Liver (tissue), 9 donors: ENCODE results near the gene DBNDD2. TPM values are rescaled to one million over a fixed set of nuclear protein-coding genes. Genes with fewer than 3 reads are reported as not detected.

Source experiments
- DNase-seq: peaks from one replicate; pipeline ENCODE4 v3.0.0-alpha.2; 2017; ENCODE audit warnings: low spot score
- H3K27ac ChIP-seq, 2 donors: one replicate each; pipeline ENCODE4 v1.7.0; 2013; ENCODE audit warnings: inconsistent platforms in 2 of 2, low read length in 2 of 2, control low read depth in 1 of 2, low read depth in 1 of 2, mild to moderate bottlenecking in 1 of 2
- H3K27me3 ChIP-seq, 4 donors: one replicate each; pipeline versions ENCODE4 v1.6.1 to v1.7.0; 2013; ENCODE audit warnings: low read length in 3 of 4, inconsistent platforms in 1 of 4, mild to moderate bottlenecking in 1 of 4, moderate library complexity in 1 of 4; ENCODE audit not compliant: control insufficient read depth in 4 of 4, insufficient read depth in 4 of 4
- H3K36me3 ChIP-seq, 4 donors: one replicate each; pipeline versions ENCODE4 v1.6.1 to v1.7.0; 2013; ENCODE audit warnings: low read length in 3 of 4, mild to moderate bottlenecking in 3 of 4, low read depth in 1 of 4, moderate library complexity in 1 of 4; ENCODE audit not compliant: control insufficient read depth in 4 of 4, insufficient read depth in 3 of 4
- H3K4me1 ChIP-seq, 4 donors: one replicate each; pipeline versions ENCODE4 v1.6.1 to v1.7.0; 2013; ENCODE audit warnings: low read length in 3 of 4, mild to moderate bottlenecking in 3 of 4, moderate library complexity in 1 of 4; ENCODE audit not compliant: control insufficient read depth in 4 of 4, insufficient read depth in 4 of 4
- H3K4me3 ChIP-seq, 3 donors: one replicate each; pipeline versions ENCODE4 v1.6.1 to v1.7.0; 2013; ENCODE audit warnings: low read length in 3 of 3, control low read depth in 1 of 3, low read depth in 1 of 3, mild to moderate bottlenecking in 1 of 3
- H3K9ac ChIP-seq, 2 donors: one replicate each; pipeline ENCODE4 v1.7.0; 2013; ENCODE audit warnings: low read length in 2 of 2, mild to moderate bottlenecking in 2 of 2, moderate library complexity in 2 of 2, control low read depth in 1 of 2, low read depth in 1 of 2
- H3K9me3 ChIP-seq, 4 donors: one replicate each; pipeline versions ENCODE4 v1.6.1 to v1.7.0; 2013; ENCODE audit warnings: low read length in 3 of 4; ENCODE audit not compliant: control insufficient read depth in 4 of 4
- ATF3 ChIP-seq: IDR thresholded peaks from 2 replicates; pipeline ENCODE4 v1.6.1; 2016; ENCODE audit warnings: antibody characterized with exemption
- CTCF ChIP-seq: fragments of 150-350 bp; IDR thresholded peaks from 2 replicates; pipeline ENCODE4 v1.5.1; 2017; ENCODE audit warnings: improper control_type of control experiment, low read depth, low read length; ENCODE audit not compliant: missing input control
- EGR1 ChIP-seq, 2 donors: IDR thresholded peaks; 2 replicates each; pipeline ENCODE4 v1.6.1; 2016 to 2018; ENCODE audit warnings: antibody characterized with exemption in 2 of 2, low read depth in 2 of 2
- FOXA1 ChIP-seq: IDR thresholded peaks from 2 replicates; pipeline ENCODE4 v1.6.1; 2016; ENCODE audit warnings: antibody characterized with exemption
- FOXA2 ChIP-seq: IDR thresholded peaks from 2 replicates; pipeline ENCODE4 v1.6.1; 2016; ENCODE audit warnings: antibody characterized with exemption
- GABPA ChIP-seq, 2 donors: IDR thresholded peaks in 1 of 2; conservative IDR thresholded peaks in 1 of 2; 2 replicates each; pipeline ENCODE4 v1.6.1; 2016; ENCODE audit warnings: antibody characterized with exemption in 2 of 2, mild to moderate bottlenecking in 1 of 2, moderate library complexity in 1 of 2
- HNF4A ChIP-seq, 2 donors: conservative IDR thresholded peaks; 2 replicates each; pipeline ENCODE4 v1.6.1; 2016; ENCODE audit warnings: antibody characterized with exemption in 2 of 2, mild to moderate bottlenecking in 2 of 2
- HNF4G ChIP-seq: IDR thresholded peaks from 2 replicates; pipeline ENCODE4 v1.6.1; 2016; ENCODE audit warnings: antibody characterized with exemption
- JUND ChIP-seq, 2 donors: IDR thresholded peaks; 2 replicates each; pipeline ENCODE4 v1.6.1; 2016; ENCODE audit warnings: antibody characterized with exemption in 2 of 2
- MAX ChIP-seq: IDR thresholded peaks from 2 replicates; pipeline ENCODE4 v1.6.1; 2016; ENCODE audit warnings: antibody characterized with exemption
- NR2F2 ChIP-seq: IDR thresholded peaks from 2 replicates; pipeline ENCODE4 v1.6.1; 2016; ENCODE audit warnings: antibody characterized with exemption
- RAD21 ChIP-seq, 2 donors: IDR thresholded peaks; 2 replicates each; pipeline ENCODE4 v1.6.1; 2016; ENCODE audit warnings: antibody characterized with exemption in 2 of 2, mild to moderate bottlenecking in 2 of 2
- REST ChIP-seq: IDR thresholded peaks from 2 replicates; pipeline ENCODE4 v1.6.1; 2016; ENCODE audit warnings: antibody characterized with exemption, mild to moderate bottlenecking
- RXRA ChIP-seq, 2 donors: IDR thresholded peaks; 2 replicates each; pipeline ENCODE4 v1.6.1; 2017 to 2018; ENCODE audit warnings: antibody characterized with exemption in 2 of 2, mild to moderate bottlenecking in 1 of 2
- SP1 ChIP-seq: IDR thresholded peaks from 2 replicates; pipeline ENCODE4 v1.6.1; 2018; ENCODE audit warnings: antibody characterized with exemption, mild to moderate bottlenecking
- TAF1 ChIP-seq: conservative IDR thresholded peaks from 2 replicates; pipeline ENCODE4 v1.6.1; 2016; ENCODE audit warnings: antibody characterized with exemption, mild to moderate bottlenecking
- YY1 ChIP-seq: IDR thresholded peaks from 2 replicates; pipeline ENCODE4 v1.6.1; 2016; ENCODE audit warnings: antibody characterized with exemption, mild to moderate bottlenecking
- ZBTB33 ChIP-seq: IDR thresholded peaks from 2 replicates; pipeline ENCODE4 v1.6.1; 2016; ENCODE audit warnings: antibody characterized with exemption
- WGBS: extraction: QIAGEN DNeasy Blood & Tissue Kit; methylation state at CpG from one replicate; pipeline ENCODE4 v1.1.7; 2013; 5-methylcytosine and 5-hydroxymethylcytosine counted together
- polyA plus RNA-seq, 2 donors: library from polyadenylated mRNA; stranded (reverse) in 1 of 2; unstranded in 1 of 2; fragments of 200-250 nt in 1 of 2; fragments of >200 nt in 1 of 2; fragmentation: Nextera tagmentation in 1 of 2; extraction: Ambion mirVana in 1 of 2; gene quantifications; one replicate each; pipeline versions ENCODE4 v1.2.1 to v1.2.3, GENCODE V29; 2013 to 2015
- total RNA-seq, 2 donors: library from RNA; depleted of rRNA; stranded (reverse); fragments of >200 nt; gene quantifications; one replicate each; pipeline ENCODE4 v1.2.3, GENCODE V29; 2014
- donor health status: healthy.
- donor health status: healthy.
- donor health status: healthy.
- donor health status: healthy.
- donor health status: healthy.

DBNDD2 gene
- total and polyA plus RNA-seq, 4 donors = 2.1 to 4.6 (median 2.7) TPM

GRCh38 chr20:45420125-45420524 is 12.0 kb downstream of the DBNDD2 start:
- Histone ChIP-seq H3K27ac (no peak overlapping the region), H3K36me3 (peaks cover 16 to 47% (median 31%) of the 10 kb centered on the region in 4 donors), H3K4me3 (no peak overlapping the region), H3K9ac (no peak overlapping the region), H3K27me3 (no peaks in the 10 kb centered on the region), H3K4me1 (peaks cover 7 to 23% (median 12%) of the 10 kb centered on the region in 4 donors), H3K9me3 (no peaks in the 10 kb centered on the region)
- no peak for TF ChIP-seq NR2F2
- no peak for TF ChIP-seq HNF4A (conservative IDR thresholded peaks at IDR 0.05)
- no peak for TF ChIP-seq YY1
- TF ChIP-seq EGR1 (IDR thresholded peaks at IDR 0.05; ENCODE audit: low read depth in 2 of 2) = no peak
- TF ChIP-seq GABPA (IDR thresholded peaks at IDR 0.05 in 1 of 2, conservative IDR thresholded peaks at IDR 0.05 in 1 of 2) = no peak
- no peak for TF ChIP-seq HNF4G
- TF ChIP-seq REST = no peak
- TF ChIP-seq TAF1 = no peak
- TF ChIP-seq JUND (IDR thresholded peaks at IDR 0.05) = no peak
- TF ChIP-seq RAD21 (IDR thresholded peaks at IDR 0.05) = no peak
- TF ChIP-seq ZBTB33 = no peak
- TF ChIP-seq SP1 = no peak
- no peak for TF ChIP-seq CTCF
- no peak for TF ChIP-seq MAX
- no peak for TF ChIP-seq ATF3
- TF ChIP-seq FOXA2 = no peak
- TF ChIP-seq FOXA1 = no peak
- no peak for TF ChIP-seq RXRA (IDR thresholded peaks at IDR 0.05)
- DNase-seq = no peak
- 96% methylated on average over 8 of the region's 8 CpGs for WGBS
